ENCODE data around the gene THAP4.

The THAP4 gene

DNA sequence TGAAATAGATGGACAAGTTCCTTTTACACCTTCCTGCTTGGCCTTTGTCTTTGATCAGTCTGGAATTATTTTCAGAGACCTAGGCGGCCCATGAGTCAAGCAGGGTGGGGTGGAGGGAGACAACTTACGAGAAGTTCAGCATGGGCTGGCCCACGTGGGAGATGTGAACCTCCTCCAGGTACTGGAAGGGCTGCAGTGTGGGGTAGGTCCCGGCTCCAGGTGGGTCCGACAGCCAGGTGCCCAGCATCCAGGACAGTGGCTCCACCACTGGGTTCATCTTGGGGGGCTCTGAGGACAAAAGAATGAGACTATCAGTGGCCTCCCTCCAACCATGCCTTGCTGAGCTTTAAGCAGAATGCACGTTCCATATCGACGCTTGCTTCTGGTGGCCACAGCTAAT is 30.8 kb downstream of the THAP4 start:
- TF ChIP-seq, protein P1, sequence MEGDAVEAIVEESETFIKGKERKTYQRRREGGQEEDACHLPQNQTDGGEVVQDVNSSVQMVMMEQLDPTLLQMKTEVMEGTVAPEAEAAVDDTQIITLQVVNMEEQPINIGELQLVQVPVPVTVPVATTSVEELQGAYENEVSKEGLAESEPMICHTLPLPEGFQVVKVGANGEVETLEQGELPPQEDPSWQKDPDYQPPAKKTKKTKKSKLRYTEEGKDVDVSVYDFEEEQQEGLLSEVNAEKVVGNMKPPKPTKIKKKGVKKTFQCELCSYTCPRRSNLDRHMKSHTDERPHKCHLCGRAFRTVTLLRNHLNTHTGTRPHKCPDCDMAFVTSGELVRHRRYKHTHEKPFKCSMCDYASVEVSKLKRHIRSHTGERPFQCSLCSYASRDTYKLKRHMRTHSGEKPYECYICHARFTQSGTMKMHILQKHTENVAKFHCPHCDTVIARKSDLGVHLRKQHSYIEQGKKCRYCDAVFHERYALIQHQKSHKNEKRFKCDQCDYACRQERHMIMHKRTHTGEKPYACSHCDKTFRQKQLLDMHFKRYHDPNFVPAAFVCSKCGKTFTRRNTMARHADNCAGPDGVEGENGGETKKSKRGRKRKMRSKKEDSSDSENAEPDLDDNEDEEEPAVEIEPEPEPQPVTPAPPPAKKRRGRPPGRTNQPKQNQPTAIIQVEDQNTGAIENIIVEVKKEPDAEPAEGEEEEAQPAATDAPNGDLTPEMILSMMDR (conservative IDR thresholded peaks at IDR 0.05): no peak
- H3K27ac ChIP-seq: no peak overlapping the region

DNA sequence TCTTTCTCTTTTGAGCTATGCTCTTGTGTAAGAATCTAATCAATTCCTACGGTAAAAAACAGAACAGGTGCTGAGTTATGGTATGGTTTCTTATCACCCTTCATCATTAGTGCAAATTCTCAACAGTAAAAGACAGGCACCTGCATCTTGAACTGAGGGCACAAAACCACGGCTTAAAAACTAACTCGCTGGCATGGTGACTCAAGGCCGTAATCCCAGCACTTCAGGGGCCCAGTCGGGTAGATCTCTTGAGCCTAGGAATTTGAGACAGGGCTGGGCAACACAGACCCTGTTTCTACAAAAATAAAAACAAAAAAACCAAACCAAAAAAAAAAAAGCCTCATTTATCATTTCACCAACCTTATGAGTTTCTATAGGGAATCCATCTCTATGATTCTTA is 33.3 kb downstream of the THAP4 start:
- H3K27ac ChIP-seq: no peak overlapping the region
- TF ChIP-seq, protein P1 (conservative IDR thresholded peaks at IDR 0.05): no peak

DNA sequence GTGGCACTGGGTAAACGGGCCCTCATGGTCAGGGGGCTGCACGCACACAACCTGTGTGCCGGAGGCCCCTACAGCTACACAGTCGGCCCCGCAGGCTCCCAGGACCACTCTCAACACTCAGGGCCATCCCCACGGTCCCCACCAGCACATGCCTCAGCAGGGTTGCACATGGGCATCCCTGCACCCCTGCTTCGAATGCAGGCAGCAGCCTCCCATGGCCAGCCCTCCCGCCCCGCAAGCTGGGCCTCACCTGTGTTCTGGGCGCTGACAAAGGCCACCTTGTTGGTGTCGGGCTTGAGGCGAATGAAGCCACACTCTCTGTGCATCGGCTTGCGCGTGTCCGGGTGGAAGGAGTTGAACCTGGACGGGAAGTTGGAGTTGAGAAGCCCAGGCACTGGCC is 34.2 kb downstream of the THAP4 start:
- TF ChIP-seq, protein P1 (conservative IDR thresholded peaks at IDR 0.05): no peak

DNA sequence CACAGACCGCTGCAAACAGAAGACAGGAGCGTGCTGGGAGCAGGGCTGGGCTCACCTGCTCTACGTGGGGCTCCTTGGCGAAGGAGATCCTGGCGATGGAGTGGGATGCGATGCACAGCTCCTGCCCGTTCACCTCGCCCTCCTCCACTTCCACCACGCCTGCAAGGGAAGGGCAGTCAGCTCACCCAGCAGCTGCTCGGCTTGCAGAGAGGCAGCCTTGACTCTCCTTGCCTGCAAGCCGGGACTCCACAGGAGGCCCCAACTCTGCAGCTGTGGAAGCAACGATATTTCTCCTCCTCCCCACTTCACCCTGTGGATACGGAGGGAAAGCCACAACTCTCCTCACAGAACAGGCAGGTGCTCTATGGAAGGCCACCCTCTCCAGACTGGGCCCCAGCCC is 35.1 kb downstream of the THAP4 start:
- H3K27ac ChIP-seq: no peak overlapping the region
- TF ChIP-seq, protein P1 (conservative IDR thresholded peaks at IDR 0.05): no peak

More for the DNA sequence above, 34.2 kb downstream of the THAP4 start:
- no peak overlapping the region for H3K27ac ChIP-seq

DNA sequence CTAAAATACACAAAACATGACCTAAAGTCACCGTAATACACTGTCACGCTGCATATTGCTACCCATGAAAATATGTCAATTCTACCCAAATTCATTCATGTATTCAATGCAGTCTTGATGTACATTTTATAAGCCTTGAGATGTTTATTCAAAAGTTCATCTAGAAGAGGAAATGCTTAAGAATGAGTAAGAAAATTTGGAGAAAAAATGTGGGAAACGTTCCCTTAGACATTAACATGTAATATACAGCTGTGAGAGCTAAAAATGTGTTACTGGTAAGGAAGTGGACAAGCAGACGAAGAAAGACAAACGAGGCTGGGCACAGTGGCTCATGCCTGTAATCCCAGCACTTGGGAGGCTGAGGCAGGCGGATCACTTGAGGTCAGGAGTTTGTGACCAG is 37.3 kb downstream of the THAP4 start:
- TF ChIP-seq, protein P1 (conservative IDR thresholded peaks at IDR 0.05): no peak
- H3K27ac ChIP-seq: no peak overlapping the region

DNA sequence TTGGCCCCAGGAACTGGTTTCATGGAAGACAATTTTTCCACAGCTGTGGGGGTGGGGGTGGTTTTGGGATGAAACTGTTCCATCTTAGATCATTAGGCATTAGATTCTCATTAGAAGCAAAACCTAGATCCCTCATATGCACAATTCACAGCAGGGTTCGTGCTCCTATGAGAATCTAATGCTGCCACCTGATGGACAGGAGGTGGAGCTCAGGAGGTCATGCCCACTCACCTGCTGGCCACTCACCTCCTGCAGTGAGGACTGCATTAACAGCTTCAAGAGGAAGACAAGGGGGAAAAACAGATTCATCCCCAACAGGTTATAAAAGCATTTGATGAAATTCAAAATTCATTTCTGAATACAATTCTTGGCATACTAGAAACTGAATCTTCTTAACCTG is 38.5 kb downstream of the THAP4 start:
- H3K27ac ChIP-seq: no peak overlapping the region
- TF ChIP-seq, protein P1 (conservative IDR thresholded peaks at IDR 0.05): peak; percentile 72

DNA sequence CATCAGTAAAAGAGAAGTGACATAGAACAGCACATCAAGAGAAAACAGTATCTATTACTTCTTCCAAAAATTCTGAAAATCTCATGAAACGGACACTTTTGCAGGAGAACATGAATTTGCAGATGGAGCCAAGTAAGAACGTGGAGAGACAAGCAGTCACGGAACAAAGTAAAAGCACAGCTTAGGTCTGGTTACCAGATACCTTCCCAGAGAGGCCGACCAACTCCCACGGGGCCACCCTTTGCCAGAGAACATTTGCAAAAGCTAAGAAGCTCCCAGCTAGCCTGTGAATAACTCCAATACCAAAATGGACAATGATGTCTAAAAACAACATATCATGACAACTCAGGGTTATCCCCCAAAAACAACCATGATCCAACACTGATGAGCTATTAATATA is 38.9 kb downstream of the THAP4 start:
- H3K27ac ChIP-seq: no peak overlapping the region
- TF ChIP-seq, protein P1 (conservative IDR thresholded peaks at IDR 0.05): no peak

DNA sequence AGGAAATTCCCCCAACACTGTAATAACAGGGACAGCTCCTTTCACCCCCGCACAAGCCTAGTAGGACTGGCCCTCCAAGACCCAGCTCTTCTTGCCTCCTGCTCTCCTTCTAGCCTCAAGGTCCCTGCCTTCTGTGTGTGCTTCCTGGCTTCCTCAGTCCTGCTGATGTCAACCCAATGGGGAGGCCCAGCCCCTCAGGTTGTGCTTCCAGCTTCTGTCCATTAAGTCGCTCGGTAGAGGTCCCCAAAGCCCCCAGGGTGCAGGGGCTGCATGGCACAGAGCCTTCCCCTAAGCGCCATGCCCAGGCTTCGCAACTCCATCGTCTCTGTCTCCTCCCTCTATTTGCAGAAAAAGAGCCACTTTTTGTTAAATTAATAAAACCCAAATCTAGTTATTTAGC is 39.4 kb downstream of the THAP4 start:
- no peak overlapping the region for H3K27ac ChIP-seq
- TF ChIP-seq, protein P1 (conservative IDR thresholded peaks at IDR 0.05): no peak

Measured in VCaP (cell line).